Measurements from ENCODE around the gene RLN3. TPM values are rescaled to one million over a fixed set of nuclear protein-coding genes. Genes with fewer than 3 reads are reported as not detected.

The RLN3 gene, protein sequence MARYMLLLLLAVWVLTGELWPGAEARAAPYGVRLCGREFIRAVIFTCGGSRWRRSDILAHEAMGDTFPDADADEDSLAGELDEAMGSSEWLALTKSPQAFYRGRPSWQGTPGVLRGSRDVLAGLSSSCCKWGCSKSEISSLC
- total RNA-seq: not detected in 2 replicates

DNA sequence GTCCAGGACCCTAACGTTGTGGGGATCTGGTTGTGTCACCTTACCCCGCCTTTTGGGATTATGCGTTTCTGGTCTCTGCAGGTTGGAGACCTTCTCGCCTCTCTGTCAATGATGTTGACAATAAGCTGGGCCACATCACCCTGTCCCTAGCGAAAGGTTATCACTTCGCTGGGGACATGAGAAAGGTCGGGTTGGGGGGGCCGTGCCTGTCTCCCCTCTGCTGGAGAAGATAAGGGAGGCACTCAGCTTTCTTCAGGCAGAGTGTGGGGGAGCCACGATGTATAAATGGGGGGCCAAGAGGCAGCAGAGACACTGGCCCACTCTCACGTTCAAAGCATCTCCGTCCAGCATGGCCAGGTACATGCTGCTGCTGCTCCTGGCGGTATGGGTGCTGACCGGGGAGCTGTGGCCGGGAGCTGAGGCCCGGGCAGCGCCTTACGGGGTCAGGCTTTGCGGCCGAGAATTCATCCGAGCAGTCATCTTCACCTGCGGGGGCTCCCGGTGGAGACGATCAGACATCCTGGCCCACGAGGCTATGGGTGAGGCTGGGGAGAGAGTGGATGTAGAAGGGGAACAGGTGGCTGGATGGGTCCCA, at the start of gene RLN3:
RLN3 (plus strand) TSS at position 293 of the 595 bp plus-strand sequence; CDS start at position 350, 57 bp downstream.

DNA sequence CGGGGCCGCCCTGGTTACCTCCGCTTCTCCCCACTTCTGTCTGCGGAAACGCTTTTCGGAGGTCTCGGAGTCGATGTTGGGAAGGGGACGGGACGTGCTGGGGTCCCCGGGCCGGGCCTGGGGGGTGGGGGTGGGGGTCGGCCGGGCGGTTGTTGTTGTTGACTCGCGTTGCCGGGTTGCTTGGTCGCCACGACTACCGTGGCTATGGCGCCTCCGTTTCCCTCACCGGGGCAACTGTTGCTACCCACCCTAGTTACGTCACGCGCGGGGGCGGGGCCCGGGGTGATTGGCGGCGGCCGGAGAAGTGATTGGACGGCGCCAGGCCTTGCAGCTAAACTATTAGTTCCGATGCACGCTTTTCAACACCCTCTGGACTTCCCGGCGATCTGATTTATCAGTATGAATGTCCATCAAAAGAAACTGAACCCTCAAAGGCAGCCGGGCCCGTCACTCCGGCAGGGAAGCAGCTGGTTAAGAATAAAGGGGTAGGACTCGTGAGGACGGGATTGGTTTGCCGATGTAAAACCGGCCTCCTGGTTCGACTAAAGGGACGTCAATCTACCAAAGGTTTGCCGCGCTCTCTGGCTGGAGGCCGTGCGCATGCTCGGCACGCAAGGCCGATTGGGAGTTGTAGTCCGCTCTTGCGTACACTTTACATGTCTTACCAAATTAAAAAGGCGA, 21.7 kb upstream of the RLN3 start, which contains the start of gene RFX1:
RFX1 (minus strand) TSS at position 236 of the 681 bp plus-strand sequence. CDS start 12,477 bp downstream, outside the sequence.

DNA sequence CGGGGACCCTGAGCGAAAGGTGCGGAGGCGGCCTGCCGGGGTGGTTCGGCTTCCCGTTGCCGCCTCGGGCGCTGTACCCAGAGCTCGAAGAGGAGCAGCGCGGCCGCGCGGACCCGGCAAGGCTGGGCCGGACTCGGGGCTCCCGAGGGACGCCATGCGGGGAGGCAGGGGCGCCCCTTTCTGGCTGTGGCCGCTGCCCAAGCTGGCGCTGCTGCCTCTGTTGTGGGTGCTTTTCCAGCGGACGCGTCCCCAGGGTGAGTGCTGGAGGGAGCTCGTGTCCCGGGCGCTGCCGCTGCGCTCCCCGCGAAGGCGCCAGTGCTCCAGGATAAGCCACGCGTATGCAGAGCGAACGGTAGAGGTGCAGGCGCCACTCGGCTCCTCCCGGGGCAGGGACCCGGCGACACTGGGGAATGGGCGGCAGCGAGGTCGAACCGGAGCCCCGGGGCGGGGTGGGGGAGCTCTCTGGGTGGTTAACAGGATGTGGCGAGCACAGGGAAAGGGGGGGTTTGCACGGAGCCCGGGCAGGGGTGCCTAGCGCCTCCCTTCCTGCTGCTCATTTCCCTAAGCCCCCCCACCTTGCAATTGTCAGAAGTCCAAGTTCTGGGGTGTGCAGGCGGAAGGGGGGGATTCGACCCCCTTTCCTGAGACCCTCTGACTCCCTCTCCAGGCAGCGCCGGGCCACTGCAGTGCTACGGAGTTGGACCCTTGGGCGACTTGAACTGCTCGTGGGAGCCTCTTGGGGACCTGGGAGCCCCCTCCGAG, 4.0 kb downstream of the RLN3 start, which contains the start of gene IL27RA:
IL27RA (plus strand) TSS at position 44 of the 762 bp plus-strand sequence; CDS start at position 155, 111 bp downstream.

DNA sequence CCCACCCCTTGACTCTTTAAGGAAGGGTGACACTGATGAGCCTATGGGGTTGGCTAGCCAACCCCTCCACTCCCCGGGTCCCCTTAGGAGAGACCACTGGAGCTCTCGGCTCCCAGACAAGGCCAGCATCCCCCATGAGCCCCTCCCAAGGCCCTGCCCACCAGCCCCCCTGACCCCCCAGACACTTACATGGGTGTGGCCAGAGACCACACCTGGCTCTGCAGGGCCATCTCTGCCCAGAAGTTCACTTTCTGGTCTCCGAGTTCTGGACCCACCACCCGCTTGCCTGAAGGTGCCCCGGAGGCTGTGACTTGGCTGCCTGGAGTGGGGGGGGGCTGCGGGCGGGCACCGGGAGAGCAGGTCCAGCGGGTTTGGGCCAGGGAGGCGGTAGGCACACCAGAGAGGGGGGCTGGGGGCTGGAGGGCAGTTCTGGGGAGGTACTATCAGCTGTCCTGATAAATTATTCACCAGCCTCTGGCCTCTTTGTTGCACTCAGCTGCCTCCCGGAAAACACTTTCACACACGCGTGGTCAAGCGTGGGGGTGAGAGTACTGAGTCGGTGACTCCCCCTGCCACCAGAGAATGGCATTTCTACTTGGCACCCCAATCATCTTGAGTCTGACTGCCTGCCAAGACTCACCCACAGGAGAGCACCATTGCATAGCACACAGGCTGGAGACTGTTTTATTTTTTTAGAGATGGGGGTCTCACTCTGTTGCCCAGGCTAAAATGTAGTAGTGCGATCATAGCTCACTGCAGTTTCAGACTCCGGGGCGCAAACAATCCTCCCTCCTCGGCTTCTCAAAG, 34.0 kb downstream of the RLN3 start, which contains the start of gene PALM3:
PALM3 (minus strand) TSS at position 326 of the 807 bp plus-strand sequence; CDS start at position 230, 96 bp downstream.

DNA sequence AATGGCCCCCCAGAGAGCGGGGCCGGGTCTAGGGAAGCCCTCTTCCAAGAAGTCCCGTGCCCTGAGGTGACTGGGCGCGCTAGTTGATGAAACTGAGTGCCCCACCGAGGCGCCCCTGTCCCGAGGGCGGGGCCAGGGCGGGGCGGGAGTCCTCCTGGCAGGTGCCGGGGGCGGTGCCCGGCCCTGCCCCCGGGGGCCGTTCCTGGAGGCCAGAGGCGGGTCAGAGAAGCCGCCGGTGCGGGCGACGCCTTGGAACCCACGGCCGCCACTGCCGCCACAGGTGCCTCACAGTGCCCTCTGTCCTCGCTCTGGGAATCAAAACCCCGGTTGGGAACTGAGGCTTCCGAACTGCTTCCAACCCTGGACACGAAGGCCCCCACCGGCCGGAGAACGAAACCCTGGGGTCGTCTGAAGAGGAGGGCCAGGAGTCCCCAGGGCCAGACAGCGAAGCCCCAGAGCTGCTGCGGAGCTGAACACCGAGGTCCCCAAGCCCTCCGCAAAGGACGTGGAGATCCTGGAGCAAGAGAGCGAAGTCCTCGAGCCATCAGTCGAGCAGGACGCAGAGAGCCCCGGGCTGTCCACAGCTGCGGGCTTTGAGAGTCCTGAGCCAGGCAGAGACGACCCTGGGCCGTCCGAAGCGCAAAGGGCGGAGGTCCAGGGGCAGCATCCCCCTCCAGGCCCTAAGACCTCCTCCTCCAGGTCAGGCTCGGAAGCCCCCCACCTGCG, 44.8 kb downstream of the RLN3 start, which contains the start of gene MISP3:
MISP3 (plus strand) TSS at position 252 of the 726 bp plus-strand sequence. CDS start 524 bp downstream, outside the sequence.

Other genes with a start within 250 kb of the RLN3 start
- 1.8 and 6.0 TPM in 2 replicates for gene ZSWIM4, start 232.7 kb upstream of the RLN3 start, total RNA-seq
- gene NANOS3, start 151.0 kb upstream of the RLN3 start, total RNA-seq: not detected in 2 replicates
- gene BRME1, start 122.0 kb upstream of the RLN3 start, total RNA-seq: 0.09 TPM in 1 of 2 replicates, not detected in the other
- gene CC2D1A, start 121.9 kb upstream of the RLN3 start, total RNA-seq: 14.9 and 21.4 TPM in 2 replicates
- 6.5 and 8.2 TPM in 2 replicates for gene PODNL1, start 89.7 kb upstream of the RLN3 start, total RNA-seq
- 15.1 and 20.4 TPM in 2 replicates for gene DCAF15, start 75.6 kb upstream of the RLN3 start, total RNA-seq
- gene RFX1, start 21.8 kb upstream of the RLN3 start, total RNA-seq: 2.4 and 4.3 TPM in 2 replicates
- 0.47 and 0.60 TPM in 2 replicates for gene IL27RA, start 3.6 kb downstream of the RLN3 start, total RNA-seq
- not detected in 2 replicates for gene PALM3, start 33.9 kb downstream of the RLN3 start, total RNA-seq
- 0.35 and 1.2 TPM in 2 replicates for gene MISP3, start 44.6 kb downstream of the RLN3 start, total RNA-seq
- gene C19orf67, start 57.6 kb downstream of the RLN3 start, total RNA-seq: not detected in 2 replicates
- 28.6 and 29.1 TPM in 2 replicates for gene SAMD1, start 62.6 kb downstream of the RLN3 start, total RNA-seq
- gene PRKACA, start 89.6 kb downstream of the RLN3 start, total RNA-seq: 53.4 and 58.8 TPM in 2 replicates
- gene ASF1B, start 108.4 kb downstream of the RLN3 start, total RNA-seq: 0.35 and 5.8 TPM in 2 replicates
- 10.4 and 12.8 TPM in 2 replicates for gene ADGRL1, start 178.0 kb downstream of the RLN3 start, total RNA-seq